HepG2 (cell line): ENCODE data around the gene RIF1.

Experiments
- SIX1 ChIP-seq: sonication (generic); formaldehyde crosslinking; IDR thresholded peaks from 2 replicates; pipeline ENCODE4 v1.4.0; 2020; ENCODE audit warnings: missing genetic modification reagents, borderline replicate concordance
- ZNF3 ChIP-seq: IDR thresholded peaks from 2 replicates; pipeline ENCODE4 v1.7.0; 2017; ENCODE audit warnings: inconsistent platforms
- TF ChIP-seq, protein P1 (sequence below): IDR thresholded peaks from 2 replicates; pipeline ENCODE4 v1.6.1; 2012; ENCODE audit warnings: inconsistent platforms

DNA sequence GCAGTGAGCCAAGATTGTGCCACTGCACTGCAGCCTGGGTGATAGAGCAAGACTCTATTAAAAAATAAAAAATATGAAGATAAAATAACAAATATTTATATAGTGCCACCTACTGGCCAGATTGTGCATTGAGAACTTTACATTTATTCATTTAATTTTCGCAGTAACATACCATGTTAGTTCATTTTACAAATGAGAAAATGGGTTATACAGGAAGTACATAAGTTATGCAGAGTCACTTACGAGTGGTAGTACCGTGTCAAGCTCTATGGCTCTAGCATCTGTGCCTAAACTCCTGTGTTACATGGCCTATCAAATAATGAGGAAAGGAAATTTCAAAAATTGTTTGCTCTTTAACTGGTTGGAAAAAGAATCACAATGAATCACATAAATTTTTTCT lies 27.9 kb downstream of the RIF1 start:
- TF ChIP-seq SIX1 (CRISPR knock-in tag) (no peak), ZNF3 (CRISPR knock-in tag) (no peak)
- TF ChIP-seq, protein P1, sequence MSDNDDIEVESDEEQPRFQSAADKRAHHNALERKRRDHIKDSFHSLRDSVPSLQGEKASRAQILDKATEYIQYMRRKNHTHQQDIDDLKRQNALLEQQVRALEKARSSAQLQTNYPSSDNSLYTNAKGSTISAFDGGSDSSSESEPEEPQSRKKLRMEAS: no peak
